Cardiac fibroblast (primary cell): Measurements from ENCODE around the gene TMEM37.
A peak's percentile ranks its signal among the peaks of the same experiment; 100 is the strongest.

Experiments used
- DNase-seq, 2 donors: peaks; one replicate each; pipeline versions ENCODE4 v3.0.0 to v3.0.0-alpha.2; 2010; ENCODE audit warnings: low read depth in 2 of 2
- H3K4me3 ChIP-seq, 2 donors: replicated peaks in 1 of 2; 1 replicate in 1 of 2; 2 replicates in 1 of 2; pipeline ENCODE4 v1.5.1; 2011; ENCODE audit warnings: low read depth in 2 of 2, low read length in 2 of 2, mild to moderate bottlenecking in 2 of 2, moderate library complexity in 1 of 2
- CTCF ChIP-seq: IDR thresholded peaks from one replicate; pipeline ENCODE4 v1.5.1; 2011; ENCODE audit warnings: low read depth, mild to moderate bottlenecking, low read length, inconsistent platforms

The TMEM37 gene

GRCh38 chr2:119463990-119464389, 32.3 kb downstream of the TMEM37 start:
- no peak overlapping the region for H3K4me3 ChIP-seq
- no peak for DNase-seq
- TF ChIP-seq CTCF, result no peak

GRCh38 chr2:119464981-119465380, 33.3 kb downstream of the TMEM37 start:
- no peak for TF ChIP-seq CTCF
- DNase-seq, result no peak

GRCh38 chr2:119465687-119466086, 34.0 kb downstream of the TMEM37 start:
- DNase-seq, result no peak
- no peak for TF ChIP-seq CTCF

More at GRCh38 chr2:119464981-119465380, 33.3 kb downstream of the TMEM37 start:
- no peak overlapping the region for H3K4me3 ChIP-seq

GRCh38 chr2:119466373-119466772, 34.7 kb downstream of the TMEM37 start:
- no peak for TF ChIP-seq CTCF
- no peak for DNase-seq
- no peak overlapping the region for H3K4me3 ChIP-seq

More at GRCh38 chr2:119465687-119466086, 34.0 kb downstream of the TMEM37 start:
- no peak overlapping the region for H3K4me3 ChIP-seq

- no peak for TF ChIP-seq CTCF
- DNase-seq, result peak in 1 of 2 donors; percentile 51
- H3K4me3 ChIP-seq, result no peak overlapping the region
Measured at GRCh38 chr2:119468154-119468955, 36.7 kb downstream of the TMEM37 start.

- TF ChIP-seq CTCF, result no peak
- no peak overlapping the region for H3K4me3 ChIP-seq
- no peak for DNase-seq
Measured at GRCh38 chr2:119469131-119469530, 37.5 kb downstream of the TMEM37 start.
